NCI-H748 (cell line): Measurements from ENCODE around the gene SNN.

ENCODE experiments used
- DNase-seq: peaks from one replicate; lab custom pipeline; 2025; ENCODE audit not compliant: unreplicated experiment; lab: John Stamatoyannopoulos, UW

SNN gene

DNA sequence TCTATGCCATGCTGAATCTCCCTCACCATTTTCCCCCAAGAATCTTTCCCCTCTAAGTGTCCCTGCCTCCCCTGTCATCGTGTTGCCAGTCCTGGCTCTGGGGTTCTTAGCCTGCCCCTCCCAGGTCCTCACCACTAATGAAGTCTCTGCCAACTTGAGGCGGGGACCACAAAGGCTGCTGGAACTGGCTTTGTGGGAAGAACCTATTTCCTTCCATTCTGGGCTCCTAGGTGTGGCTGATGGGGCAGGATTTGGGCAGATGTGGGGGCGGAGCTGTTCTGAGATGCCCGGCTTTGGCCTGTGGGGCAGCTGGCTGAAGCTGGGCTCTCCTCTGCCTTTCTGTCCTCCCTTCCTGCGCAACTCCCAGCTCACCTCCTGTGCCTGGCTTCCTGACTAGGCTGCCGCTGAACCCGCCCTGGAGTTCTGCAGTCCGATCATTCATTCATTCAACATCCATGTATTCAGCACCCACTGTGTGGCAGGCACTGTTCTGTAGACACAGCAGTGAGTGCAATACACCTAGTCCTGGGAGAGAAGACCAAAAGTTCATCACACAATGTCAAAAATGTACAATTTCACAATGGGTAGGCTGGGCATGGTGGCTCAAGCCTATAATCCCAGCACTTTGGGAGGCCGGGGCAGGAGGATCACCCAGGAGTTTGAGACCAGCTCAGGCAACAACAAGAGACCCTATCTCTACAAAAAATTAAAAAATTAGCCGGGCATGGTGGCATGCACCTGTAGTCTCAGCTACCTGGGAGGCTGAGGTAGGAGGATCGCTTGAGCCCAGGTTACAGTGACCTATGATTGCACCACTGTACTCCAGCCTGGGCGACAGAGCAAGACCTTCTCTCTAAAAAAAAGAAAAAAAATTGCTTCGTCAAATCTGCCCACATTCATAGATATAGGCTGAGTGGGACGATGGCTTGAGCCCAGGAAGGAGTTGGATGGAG lies 1.9 kb upstream of the SNN start:
- DNase-seq = no peak

DNA sequence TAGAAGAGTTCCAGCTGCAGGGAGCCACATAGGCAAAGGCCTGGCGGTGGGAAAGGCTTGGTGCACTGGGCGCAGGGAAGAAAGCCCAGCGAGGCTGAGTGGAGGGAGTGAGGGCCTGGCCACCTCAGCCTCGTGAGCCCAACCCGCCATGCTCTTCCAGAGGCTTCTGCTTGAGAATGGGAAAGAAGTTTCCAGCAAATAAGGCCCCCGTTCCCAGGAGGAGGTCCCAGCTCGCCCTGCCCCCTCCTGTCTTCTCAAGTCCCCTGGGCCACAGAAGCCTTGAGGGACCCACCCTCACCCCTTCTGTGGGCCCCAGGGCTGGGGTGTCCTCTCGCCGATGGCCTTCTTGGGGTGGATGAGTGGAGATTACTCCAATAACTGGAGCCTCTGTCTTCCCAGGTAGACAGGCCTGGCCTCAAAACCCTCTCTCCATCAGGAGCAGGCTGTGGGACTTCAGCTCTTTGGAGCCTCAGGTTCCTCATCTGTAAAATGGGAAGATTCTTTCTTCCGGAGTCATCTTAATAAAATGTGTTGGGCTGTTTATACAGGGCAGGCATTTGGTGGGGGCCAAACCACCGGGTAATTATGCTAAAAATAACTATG lies 933 bp upstream of the SNN start:
- no peak for DNase-seq

DNA sequence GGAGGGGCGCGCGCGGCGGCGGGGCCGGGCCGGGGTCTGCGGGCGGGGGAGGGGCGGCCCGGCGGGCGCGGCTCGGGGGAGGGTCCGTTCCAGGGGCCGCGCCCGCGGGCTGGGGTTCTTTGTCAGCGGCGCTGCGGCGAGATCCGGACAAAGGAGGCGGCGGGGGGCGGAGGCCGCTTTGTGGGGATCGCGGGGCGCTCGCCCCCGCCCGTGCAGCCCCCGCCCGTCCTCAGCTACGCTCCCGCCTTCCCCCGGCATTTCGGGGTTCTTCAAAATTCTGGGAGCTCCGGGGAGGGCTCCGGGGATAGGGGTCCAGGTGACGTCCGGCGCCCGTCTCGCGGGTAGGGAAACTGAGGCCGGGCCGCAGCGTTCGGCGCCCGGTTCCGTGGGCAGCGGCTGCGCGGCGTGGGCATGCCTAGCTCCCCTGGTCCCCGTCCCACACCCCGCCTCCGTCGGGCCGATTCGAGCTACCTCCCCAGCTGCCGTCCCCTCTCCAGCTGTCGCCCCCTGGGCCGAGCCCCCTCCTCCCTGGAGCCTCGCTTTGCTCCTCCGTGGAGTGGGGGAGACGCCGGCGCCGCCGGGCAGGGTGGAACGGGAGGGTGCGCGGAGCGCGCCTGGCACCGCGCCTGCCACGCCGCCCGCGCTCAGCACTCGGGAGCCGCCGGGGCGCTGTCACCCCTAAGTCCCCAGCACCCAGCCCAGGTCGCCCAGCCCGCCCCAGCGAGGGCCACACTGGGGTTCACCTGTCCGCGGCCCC lies 546 bp downstream of the SNN start:
- DNase-seq = peak; percentile 40

DNA sequence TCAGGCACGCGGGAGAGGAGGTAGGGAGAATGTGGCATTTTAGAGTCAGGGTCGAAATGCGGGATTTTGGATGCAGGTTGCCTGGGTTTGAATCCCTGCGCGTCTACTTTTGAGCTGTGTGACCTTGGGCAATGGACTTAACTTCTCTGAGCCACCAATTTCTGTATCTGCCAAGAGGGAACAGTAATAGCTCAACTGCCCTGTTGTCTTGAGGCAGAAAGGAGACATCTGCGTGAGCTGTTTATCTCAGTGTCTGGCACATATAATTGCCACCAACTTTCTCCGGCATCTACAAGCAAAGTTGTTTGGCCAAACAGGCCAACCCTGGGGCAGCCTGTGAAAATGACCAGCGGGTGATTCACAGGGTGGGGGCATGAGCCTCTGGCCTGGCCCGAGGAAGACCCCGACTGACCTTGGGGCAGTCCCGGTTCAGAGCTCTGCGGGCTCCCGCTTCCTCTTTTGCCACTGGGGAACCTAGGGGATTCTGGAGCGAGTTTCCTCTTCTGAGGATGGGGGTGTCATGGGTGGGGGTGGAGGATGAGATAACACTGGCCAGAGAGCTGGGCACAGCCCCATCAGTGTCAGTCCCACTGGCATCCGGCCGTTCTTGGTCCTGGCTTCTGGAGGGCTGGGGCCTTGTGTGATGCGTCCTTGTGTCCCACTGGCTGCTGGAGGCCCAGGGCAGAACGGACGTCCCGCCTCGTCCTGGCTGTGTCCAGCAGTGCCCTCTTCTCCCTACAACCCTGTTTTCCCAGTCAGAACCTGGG lies 1.3 kb downstream of the SNN start:
- peak; percentile 13 for DNase-seq

DNA sequence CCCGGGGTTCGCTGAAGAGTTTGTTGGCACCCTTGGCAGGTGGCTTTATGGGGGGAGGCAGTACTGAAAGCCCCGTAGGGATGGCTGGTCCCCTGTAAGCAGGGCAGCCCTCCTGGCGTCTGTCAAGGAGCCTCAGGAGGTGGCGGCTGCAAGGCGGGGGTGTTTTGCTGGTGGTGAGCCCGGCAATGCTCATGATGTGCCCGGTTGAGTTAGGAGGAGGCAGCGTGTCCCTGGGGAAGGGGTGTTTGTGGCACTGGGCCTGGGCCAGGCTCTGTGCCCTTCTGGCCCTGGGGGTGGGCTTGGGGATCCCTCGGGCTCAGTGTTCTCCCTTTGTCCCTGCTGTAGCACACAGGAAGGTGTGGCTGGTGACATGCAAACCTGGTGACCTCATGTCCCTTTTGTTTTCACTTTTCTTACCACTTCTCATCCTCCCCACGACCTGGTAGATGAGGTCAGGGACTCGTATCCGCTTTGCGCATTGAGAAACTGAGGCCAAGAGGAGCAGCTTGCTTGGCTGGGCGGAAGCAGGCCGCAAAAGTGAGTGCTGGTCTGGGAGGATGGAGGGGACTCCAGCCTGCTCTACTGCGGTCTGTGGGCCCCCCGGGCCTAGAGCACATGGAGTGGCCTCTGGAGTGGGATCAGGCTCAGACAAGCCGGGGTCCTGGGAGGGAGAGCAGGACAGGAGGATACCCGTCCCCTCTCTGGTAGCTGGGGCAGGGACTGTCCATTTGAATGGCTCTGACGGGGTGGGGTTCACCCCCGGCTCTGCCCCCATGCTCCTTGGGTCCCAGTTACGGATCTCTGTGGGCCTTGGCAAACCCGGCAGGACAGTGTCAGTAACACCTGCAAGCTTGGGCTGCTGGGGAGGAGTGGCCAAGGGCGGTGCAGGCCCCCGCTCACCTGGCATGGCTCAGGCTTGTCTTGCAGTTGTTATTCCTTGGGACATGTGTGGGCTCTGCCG lies 2.2 kb downstream of the SNN start:
- no peak for DNase-seq

DNA sequence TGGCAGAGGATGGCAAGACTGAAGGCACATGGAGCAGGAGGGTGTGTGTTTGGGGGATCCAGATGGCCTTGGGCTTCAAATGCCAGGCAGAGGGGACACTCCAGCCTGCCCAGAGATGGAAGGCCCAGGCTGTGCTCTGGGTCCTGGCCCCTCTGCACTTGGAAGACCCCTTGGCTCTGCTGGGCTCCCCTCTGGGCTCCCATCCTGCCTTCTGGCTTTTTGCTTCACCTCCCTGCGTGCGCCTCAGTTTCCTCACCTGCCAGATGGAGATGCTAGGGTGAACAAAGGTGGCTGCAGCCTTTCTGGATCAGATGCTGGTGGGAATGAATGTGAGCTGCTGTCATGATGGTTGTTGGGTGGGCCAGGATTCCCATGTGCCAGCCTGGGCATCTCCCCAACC lies 3.0 kb downstream of the SNN start:
- DNase-seq = no peak

DNA sequence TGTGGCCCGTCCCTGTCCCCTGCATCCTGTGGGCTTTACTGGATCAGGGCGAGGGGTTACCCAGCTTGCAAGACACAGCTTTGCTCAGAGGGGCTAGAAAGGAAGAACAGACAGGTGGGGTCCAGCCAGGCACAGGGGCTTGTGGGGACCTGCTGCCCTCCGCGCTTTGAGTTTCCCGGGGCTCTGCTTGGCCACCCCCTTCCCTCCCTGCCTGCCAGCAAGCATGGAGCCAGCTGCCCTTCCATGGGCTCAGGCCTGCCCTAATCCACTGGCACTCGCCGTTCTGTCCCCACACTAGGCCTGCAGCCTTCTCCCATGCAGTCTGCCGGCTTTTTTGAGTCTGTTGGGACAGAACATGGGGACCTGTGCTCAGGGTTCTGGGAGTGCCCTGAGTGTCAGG lies 3.4 kb downstream of the SNN start:
- DNase-seq = no peak

DNA sequence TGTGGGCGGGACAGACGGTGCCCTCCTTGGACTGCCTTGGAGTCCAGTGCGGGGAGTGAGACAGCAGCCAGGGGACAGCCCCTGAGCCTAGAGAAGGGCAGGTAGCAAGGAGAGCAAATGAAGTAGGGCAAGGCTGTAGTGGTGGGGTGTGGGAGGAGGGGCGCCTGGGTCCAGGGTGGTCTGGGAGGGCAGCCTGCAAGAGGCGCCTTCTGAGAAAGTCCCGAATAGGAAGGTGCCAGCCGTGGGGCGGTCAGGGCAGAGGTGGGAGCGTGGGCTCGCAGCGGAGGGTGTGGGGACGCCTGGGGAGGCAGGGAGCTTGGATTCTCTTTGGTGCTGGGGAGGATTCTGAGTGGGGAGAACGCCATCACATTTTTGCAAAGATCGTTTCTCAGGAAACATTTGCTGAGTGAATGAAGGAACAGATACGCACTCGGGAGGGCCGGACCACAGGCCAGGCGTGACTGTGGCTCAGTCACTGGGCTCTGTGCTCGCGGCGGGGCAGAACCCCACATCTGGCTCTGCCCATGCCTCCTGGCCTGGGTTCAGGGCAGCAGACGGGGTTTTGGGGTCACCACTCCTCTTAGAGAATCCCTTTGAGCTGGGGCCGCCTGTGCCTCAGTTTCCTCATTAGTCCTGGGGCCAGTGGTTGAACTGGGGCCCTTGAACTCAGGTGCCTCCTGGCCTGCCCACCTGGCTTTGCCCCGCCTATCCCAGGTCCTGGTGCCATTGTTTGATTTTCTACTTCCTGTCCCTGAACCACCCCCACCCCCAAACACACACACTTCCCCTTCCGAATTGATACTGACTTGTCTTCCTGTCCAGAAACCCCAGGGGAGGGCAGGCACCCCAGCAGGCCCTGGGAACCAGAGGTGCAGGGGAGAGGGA lies 4.2 kb downstream of the SNN start:
- no peak for DNase-seq

DNA sequence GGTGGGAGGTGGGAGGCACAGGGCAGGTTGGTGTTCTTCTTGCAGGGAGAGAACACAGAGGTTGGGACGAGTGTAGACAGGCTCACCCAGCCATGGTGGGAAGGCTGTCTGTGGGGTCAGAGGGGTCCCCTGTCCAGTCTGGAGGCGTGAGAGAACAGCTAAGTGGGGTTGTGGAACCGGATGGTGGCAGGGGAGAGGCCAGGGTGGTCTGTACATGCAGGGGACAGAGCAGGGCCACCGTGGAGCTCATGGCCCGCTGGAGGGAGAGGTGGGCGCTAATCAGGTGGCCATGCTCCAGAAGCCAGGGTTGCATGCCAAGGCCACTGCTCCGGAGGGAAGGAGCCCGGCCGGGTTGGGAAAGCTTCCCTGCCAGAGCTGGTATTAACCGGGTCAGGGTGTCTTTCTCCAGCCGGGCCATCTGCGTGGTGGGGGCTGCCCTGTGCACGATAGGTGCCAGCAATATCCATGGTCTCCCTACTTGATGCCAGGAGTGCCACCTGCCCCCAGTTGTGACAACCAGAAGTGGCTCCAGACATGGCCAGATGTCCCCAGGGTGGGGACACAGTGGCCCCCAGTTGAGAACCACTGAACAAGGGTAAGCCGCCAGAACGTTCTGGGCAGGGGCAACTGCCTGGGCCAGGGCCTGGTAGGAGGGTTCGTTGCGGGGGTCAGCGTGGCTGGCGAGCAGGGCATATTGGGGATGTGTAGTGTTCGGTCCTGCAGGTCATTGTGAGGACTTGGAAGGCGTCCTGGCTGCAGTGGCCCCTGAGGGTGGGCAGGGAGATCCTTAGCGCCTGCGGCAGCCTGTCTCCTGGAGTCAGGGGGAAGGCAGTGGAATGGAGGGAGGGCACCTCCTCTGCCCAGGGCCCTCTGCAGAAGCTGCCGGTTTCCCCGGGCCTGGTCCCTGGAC lies 5.1 kb downstream of the SNN start:
- DNase-seq = no peak

DNA sequence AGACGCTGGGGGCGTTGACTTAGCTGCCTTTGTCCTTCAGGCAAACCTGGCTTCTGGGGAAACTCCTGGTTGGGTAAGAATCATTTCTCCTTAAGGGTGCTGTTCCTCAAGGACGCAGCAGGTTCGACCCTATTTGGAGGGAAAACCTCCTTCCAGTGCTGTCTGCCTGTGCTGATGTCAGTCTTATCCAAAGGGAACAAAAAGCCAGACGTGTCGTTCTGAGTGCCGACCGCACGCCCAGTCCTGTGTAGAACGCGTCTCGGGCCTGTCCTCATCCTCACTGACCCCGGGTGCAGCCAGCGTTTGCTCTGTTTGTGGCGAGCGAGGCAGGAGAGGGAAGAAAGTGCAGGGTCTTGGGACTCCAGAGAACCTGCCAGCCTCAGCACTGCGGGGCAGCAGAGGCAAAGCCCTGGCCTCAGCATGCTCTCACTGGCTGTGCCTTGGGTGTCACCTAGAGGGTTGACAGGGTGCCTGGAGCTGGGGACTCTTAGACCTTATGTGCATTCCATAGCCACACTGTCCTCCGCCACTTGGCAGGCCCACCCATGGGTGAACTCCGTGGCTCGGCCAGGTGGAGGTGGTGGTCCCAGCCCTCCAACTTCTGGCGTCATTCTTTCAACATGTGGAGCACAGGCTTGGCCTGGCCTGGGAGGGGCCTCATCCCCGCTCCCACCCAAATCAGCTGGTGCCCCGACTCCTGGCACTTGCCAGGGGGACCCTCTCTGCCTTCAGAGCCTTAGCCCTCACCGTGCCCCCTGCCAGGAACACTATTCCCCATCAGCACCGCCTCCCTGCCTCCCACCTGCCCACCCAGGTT lies 6.0 kb downstream of the SNN start:
- no peak for DNase-seq

DNA sequence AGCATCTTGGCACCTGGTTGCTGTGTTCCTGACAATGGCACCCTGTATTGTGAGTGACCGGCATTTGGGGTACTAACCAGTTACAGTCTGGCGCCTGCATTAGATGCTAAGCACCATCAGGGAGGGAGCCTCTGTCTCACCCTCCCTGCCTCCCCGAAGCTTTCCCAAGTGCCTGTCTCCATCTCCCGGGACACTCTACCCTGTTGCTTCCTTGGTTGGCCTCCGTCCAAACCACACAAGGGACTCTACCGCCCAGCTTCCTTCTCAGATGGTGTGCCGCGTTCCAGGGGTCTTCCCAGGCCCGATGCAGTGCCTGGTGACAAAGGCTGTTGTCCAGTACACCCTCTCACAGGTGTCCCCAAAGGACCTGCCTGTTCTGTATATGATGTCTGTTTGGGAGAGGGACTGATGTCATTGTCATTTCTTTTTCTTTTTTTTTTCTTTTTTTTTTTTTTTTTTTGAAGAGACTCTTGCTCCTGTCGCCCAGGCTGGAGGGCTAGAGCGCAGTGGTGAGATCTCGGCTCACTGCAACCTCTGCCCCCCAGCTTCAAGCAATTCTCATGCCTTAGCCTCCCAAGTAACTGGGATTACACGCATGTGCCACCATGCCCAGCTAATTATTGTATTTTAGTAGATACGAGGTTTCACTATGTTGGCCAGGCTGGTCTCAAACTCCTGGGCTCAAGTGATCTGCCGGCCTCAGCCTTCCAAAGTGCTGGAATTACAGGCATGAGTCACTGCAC lies 6.7 kb downstream of the SNN start:
- DNase-seq = no peak

DNA sequence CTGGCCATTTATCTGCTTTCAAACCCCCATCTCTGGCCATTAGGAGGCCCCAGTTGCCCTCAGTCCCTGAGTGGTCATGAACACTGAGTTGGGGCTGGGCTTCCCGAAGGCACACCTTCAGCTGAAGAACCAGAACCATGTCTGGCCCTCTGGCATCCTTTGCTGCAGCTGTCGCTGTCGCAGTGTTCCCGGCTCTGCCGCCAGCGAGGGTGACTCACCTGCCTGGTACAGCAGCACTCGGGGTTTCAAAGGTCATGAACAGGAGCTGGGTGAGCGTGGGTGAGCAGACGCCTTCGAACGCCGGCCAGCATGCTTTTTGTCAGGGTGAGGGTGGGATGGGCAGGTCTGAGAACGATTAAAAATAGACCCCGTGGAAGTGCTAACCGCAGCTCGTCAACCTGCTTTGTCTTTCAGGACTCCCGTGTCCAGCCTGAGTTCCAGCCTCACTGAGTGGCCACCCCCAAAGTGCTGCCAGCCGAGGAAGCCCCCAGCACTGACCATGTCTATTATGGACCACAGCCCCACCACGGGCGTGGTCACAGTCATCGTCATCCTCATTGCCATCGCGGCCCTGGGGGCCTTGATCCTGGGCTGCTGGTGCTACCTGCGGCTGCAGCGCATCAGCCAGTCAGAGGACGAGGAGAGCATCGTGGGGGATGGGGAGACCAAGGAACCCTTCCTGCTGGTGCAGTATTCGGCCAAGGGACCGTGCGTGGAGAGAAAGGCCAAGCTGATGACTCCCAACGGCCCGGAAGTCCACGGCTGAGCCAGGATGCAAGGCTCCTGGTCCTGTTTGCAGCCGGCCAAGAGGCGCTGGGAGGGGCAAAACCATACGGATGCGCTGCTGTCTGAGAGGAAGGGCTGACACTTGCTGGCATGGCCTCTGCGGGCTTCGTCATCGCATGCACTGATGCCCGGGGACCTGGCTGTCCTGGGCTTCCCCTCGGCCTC lies 7.6 kb downstream of the SNN start:
- no peak for DNase-seq

DNA sequence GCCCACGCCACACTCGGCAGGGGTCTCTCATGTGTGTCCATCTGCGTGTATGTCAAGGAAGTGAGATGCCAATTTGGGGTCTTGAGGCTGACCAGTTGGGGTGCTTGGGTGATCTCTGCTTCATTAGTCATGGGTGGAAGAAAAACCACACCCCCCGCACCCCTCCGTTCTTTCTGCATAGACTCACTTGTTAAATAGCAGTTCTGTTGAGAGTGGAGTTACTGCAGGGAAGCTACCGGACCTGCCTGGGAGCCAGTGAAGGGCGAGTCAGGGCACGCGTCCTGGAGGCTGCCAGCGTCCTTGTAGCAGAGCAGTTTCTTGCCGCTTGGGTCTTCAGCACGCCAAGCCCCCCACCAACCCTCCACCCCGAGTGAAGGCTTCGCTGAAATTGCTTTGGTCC lies 8.5 kb downstream of the SNN start:
- no peak for DNase-seq

DNA sequence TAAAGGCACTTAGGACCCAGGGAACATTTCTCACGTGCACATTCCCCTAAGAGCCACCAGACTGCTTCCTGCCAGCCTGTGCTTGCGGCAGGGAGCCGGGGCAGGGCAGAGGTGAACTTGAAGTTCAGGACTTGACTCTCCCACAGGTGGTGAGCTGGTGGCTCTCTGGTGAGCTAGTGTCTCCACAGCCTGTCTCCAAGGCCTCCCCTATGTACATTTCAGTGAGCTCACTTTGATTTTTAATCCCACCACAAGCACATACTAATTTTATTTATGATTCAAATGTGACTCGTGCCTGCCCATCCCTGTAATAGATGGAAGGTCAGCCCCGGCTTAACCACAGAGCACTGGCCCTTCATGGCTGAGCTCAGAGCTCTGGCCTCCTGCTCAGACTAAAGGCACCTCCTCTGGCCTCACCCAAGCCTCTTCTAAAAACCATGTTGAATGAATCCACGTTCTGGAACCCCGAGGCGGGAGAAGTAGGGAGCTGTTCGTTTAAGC lies 9.2 kb downstream of the SNN start:
- no peak for DNase-seq
